GM12865 (cell line): ENCODE results near the gene RPS3A.

ENCODE experiments used
- DNase-seq: peaks from one replicate; pipeline ENCODE4 v3.0.0; 2010; ENCODE audit warnings: low read depth
- H3K4me3 ChIP-seq: 2 replicates; pipeline ENCODE4 v1.5.1; 2011; ENCODE audit warnings: mild to moderate bottlenecking, low read depth, low read length, control low read depth
- CTCF ChIP-seq: IDR thresholded peaks from 2 replicates; pipeline ENCODE4 v1.5.1; 2011; ENCODE audit warnings: low read length, control low read depth, low read depth, inconsistent platforms; ENCODE audit not compliant: insufficient read depth; ENCODE audit errors: missing control alignments

Gene RPS3A

GRCh38 chr4:151143162-151143561, 43.7 kb downstream of the RPS3A start:
- H3K4me3 ChIP-seq: no peak overlapping the region
- TF ChIP-seq CTCF: no peak
- no peak for DNase-seq

- no peak for DNase-seq
- no peak for TF ChIP-seq CTCF
- no peak overlapping the region for H3K4me3 ChIP-seq
Measured at GRCh38 chr4:151143811-151144210, 44.4 kb downstream of the RPS3A start.

- no peak for DNase-seq
- no peak for TF ChIP-seq CTCF
- no peak overlapping the region for H3K4me3 ChIP-seq
Measured at GRCh38 chr4:151144329-151145072, 45.1 kb downstream of the RPS3A start.

GRCh38 chr4:151147000-151147399, 47.6 kb downstream of the RPS3A start:
- no peak for DNase-seq
- TF ChIP-seq CTCF: no peak
- H3K4me3 ChIP-seq: no peak overlapping the region

- DNase-seq: no peak
- no peak for TF ChIP-seq CTCF
- no peak overlapping the region for H3K4me3 ChIP-seq
Measured at GRCh38 chr4:151148261-151148660, 48.8 kb downstream of the RPS3A start.

- DNase-seq: no peak
- no peak for TF ChIP-seq CTCF
- no peak overlapping the region for H3K4me3 ChIP-seq
Measured at GRCh38 chr4:151150821-151151580, 51.6 kb downstream of the RPS3A start.
